ENCODE data around the gene JPH2. TPM values are rescaled to one million over a fixed set of nuclear protein-coding genes. Genes with fewer than 3 reads are reported as not detected.

The JPH2 gene
- total and polyA plus RNA-seq, 2 of the 4 experiments (the other 2 are of a cell fraction) = 0.44 to 0.54 TPM

GRCh38 chr20:44097521-44098255 is 89.3 kb downstream of the JPH2 start:
- WGBS, 2 experiments (ENCODE audit: extremely low coverage in 2 of 2, insufficient read length in 1 of 2) = 66% methylated on average over 4 of the region's 14 CpGs; no CpG with 5 or more reads in 1 of the 2 experiments
- H3K79me1 ChIP-seq (ENCODE audit: low read depth in 1 of 2, low read length in 2 of 2) = no peaks in the 10 kb centered on the region
- in situ Hi-C loops (cut with MboI; ENCODE audit: low sequenced_read_pairs) = loop anchor here (10.0 kb wide), 1 partner anchor 643 kb away; the partner anchor contains the start of gene SRSF6

More at GRCh38 chr20:44097521-44098255, 89.3 kb downstream of the JPH2 start:
- Histone ChIP-seq H3K4me2 (ENCODE audit: low read depth, low read length) (no peak overlapping the region), H3K36me3 (ENCODE audit: control insufficient read depth, insufficient read depth, low read length) (no peaks in the 10 kb centered on the region), H4K91ac (ENCODE audit: insufficient read depth, low read depth, low read length) (no peak overlapping the region), H2AK9ac (replicated peaks; ENCODE audit: low read depth, low read length, poor library complexity) (no peak overlapping the region), H3K23ac (ENCODE audit: low read depth, low read length) (no peak overlapping the region), H2BK120ac (ENCODE audit: low read depth, low read length) (no peak overlapping the region), H3K27ac (ENCODE audit: insufficient read depth, low read length) (no peak overlapping the region), H4K5ac (ENCODE audit: low read depth, low read length) (no peak overlapping the region), H2BK5ac (ENCODE audit: low read depth, low read length, poor library complexity, severe bottlenecking) (no peak overlapping the region), H3K18ac (ENCODE audit: low read depth, low read length) (no peak overlapping the region), H3K4me1 (ENCODE audit: control insufficient read depth, insufficient read depth, low read length) (no peaks in the 10 kb centered on the region), H3K4ac (ENCODE audit: low read depth, low read length) (no peak overlapping the region), H3K9me1 (ENCODE audit: insufficient read depth, low read length) (no peaks in the 10 kb centered on the region; the same call in 1 of the 2 replicates), H2AFZ (replicated peaks; ENCODE audit: low read length, poor library complexity) (no peak overlapping the region), H2BK20ac (ENCODE audit: low read depth, low read length) (no peak overlapping the region), H3K27me3 (ENCODE audit: control insufficient read depth, insufficient read depth, low read length) (peaks cover 2% of the 10 kb centered on the region; the same call in 1 of the 2 replicates), H3K9me3 (ENCODE audit: control insufficient read depth, insufficient read depth, low read length) (0 out of 2 replicates have a peak, but pooled peaks cover 1% of the 10 kb centered on the region), H3K4me3 (ENCODE audit: insufficient read depth, low read depth, low read length) (no peak overlapping the region), H3K56ac (ENCODE audit: extremely low read depth, insufficient read depth, low read length) (no peak overlapping the region), H4K8ac (ENCODE audit: low read depth in 2 of 2, low read length in 2 of 2) (no peak overlapping the region), H3K9ac (ENCODE audit: low read depth, low read length) (no peak overlapping the region), H4K20me1 (ENCODE audit: insufficient read depth, low read length) (no peaks in the 10 kb centered on the region), H2AK5ac (ENCODE audit: low read depth, low read length) (no peak overlapping the region), H3K14ac (replicated peaks; ENCODE audit: low read depth, low read length) (no peak overlapping the region), H2BK15ac (ENCODE audit: low read depth, low read length) (no peak overlapping the region)
- ATAC-seq (ENCODE audit: low read depth) (peak; percentile 53), DNase-seq (peak; percentile 22)
- CTCF ChIA-PET = no interaction called here
- POLR2A ChIA-PET (ENCODE audit: unreplicated experiment) = no interaction called here
- dilution Hi-C loops (cut with HindIII; ENCODE audit: low sequenced_read_pairs, unreplicated experiment) (no loop called here), intact Hi-C loops (cut with micrococcal nuclease) (no loop called here)
- TF ChIP-seq MAFK (IDR thresholded peaks at IDR 0.05; ENCODE audit: low read depth, low read length) (0 out of 2 replicates have a peak, but pooled peaks have one; percentile 26), USF2 (IDR thresholded peaks at IDR 0.05; ENCODE audit: low read depth, low read length) (no peak), NFE2L2 (IDR thresholded peaks at IDR 0.05; ENCODE audit: low read depth, low read length) (peak; percentile 49; the same call in 1 of the 2 replicates), POLR2A (IDR thresholded peaks at IDR 0.05; ENCODE audit: low read depth, low read length) (no peak), RCOR1 (IDR thresholded peaks at IDR 0.05; ENCODE audit: insufficient replicate concordance, low read length) (no peak), ELK1 (IDR thresholded peaks at IDR 0.05; ENCODE audit: borderline replicate concordance, low read depth, low read length) (no peak), FOS (IDR thresholded peaks at IDR 0.05; ENCODE audit: low read depth, low read length) (no peak)
- no TSS peak for BruUV-seq (replicated peaks)
